OCI-LY7 (cell line): ENCODE data around the gene VAT1L.

Source experiments
- EZH2phosphoT487 ChIP-seq: fragments of 200-600 bp; sonication (generic); IDR thresholded peaks from 2 replicates; pipeline ENCODE4 v1.6.1; 2018; ENCODE audit warnings: low read depth, borderline replicate concordance, mild to moderate bottlenecking, mixed run types, antibody characterized with exemption, low read length, moderate library complexity, mixed read lengths
- TF ChIP-seq, protein P1 (sequence below): fragments of 200-600 bp; sonication (generic); conservative IDR thresholded peaks from 2 replicates; pipeline ENCODE4 v1.5.1; 2014; ENCODE audit warnings: mild to moderate bottlenecking, antibody characterized with exemption, low read length, moderate library complexity, mixed read lengths

DNA sequence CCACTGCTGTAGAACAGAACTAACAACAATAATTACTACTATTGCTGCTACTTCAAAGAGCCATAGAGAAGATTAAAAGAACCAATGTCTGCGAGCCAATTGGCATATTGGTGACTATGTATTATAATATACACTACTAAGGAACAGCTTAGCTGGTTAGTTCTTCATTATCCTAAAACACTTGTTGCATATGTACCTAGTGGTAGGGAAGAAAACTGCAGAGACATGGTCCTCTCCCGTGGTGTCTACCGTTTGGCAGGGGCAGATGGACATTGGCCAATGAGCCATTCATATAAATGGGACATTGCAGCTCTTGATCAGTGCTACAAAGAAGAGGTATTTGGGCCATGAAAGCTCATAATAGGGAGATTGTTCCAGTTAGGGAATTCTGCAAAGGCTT, 187.6 kb downstream of the VAT1L start:
- TF ChIP-seq, protein P1, sequence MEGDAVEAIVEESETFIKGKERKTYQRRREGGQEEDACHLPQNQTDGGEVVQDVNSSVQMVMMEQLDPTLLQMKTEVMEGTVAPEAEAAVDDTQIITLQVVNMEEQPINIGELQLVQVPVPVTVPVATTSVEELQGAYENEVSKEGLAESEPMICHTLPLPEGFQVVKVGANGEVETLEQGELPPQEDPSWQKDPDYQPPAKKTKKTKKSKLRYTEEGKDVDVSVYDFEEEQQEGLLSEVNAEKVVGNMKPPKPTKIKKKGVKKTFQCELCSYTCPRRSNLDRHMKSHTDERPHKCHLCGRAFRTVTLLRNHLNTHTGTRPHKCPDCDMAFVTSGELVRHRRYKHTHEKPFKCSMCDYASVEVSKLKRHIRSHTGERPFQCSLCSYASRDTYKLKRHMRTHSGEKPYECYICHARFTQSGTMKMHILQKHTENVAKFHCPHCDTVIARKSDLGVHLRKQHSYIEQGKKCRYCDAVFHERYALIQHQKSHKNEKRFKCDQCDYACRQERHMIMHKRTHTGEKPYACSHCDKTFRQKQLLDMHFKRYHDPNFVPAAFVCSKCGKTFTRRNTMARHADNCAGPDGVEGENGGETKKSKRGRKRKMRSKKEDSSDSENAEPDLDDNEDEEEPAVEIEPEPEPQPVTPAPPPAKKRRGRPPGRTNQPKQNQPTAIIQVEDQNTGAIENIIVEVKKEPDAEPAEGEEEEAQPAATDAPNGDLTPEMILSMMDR: no peak
- no peak for TF ChIP-seq EZH2phosphoT487
